MM.1S (cell line): ENCODE results near the gene SMPDL3B.

Source experiments
- CTCF ChIP-seq: fragments of 300-600 bp; sonication (generic); IDR thresholded peaks from 2 replicates; pipeline ENCODE4 v1.5.1; 2016; ENCODE audit warnings: antibody characterized with exemption, low read length, mixed read lengths
- EZH2 ChIP-seq: fragments of 300-600 bp; sonication (generic); optimal IDR thresholded peaks from 2 replicates; pipeline ENCODE3; 2017; ENCODE audit warnings: low read depth, mild to moderate bottlenecking, antibody characterized with exemption, low read length, mixed read lengths
- EZH2phosphoT487 ChIP-seq: fragments of 300-600 bp; sonication (generic); IDR thresholded peaks from 2 replicates; pipeline ENCODE4 v1.6.1; 2018; ENCODE audit warnings: antibody characterized with exemption, low read length

GRCh38 chr1:27966402-27967105 is 31.8 kb downstream of the SMPDL3B start:
- TF ChIP-seq CTCF (no peak), EZH2 (no peak), EZH2phosphoT487 (no peak)
